HG02885 (cell line): ENCODE measurements around the gene PDE4D.
A peak's percentile ranks its signal among the peaks of the same experiment; 100 is the strongest.

Source experiments
- ATAC-seq: cut with Tn5 transposase; IDR thresholded peaks from one replicate; pipeline ENCODE4 v1.9.1; 2021; ENCODE audit warnings: mild to moderate bottlenecking; ENCODE audit not compliant: unreplicated experiment, poor library complexity

PDE4D gene

GRCh38 chr5:59569158-59569557, 324.4 kb downstream of the PDE4D start:
- ATAC-seq = no peak

GRCh38 chr5:59568161-59568560, 325.4 kb downstream of the PDE4D start:
- ATAC-seq = no peak

GRCh38 chr5:59565551-59565950, 328.0 kb downstream of the PDE4D start:
- no peak for ATAC-seq

- no peak for ATAC-seq
Observed at GRCh38 chr5:59564895-59565294, 328.6 kb downstream of the PDE4D start.

GRCh38 chr5:59562756-59563389, 330.7 kb downstream of the PDE4D start:
- ATAC-seq = peak; percentile 96

- ATAC-seq = no peak
Observed at GRCh38 chr5:59560553-59560952, 333.0 kb downstream of the PDE4D start.

GRCh38 chr5:59559847-59560246, 333.7 kb downstream of the PDE4D start:
- ATAC-seq = no peak

- ATAC-seq = no peak
Observed at GRCh38 chr5:59559323-59559722, 334.2 kb downstream of the PDE4D start.

GRCh38 chr5:59558501-59558900, 335.0 kb downstream of the PDE4D start:
- ATAC-seq = no peak

GRCh38 chr5:59557572-59557971, 336.0 kb downstream of the PDE4D start:
- no peak for ATAC-seq

GRCh38 chr5:59555596-59555995, 337.9 kb downstream of the PDE4D start:
- ATAC-seq = no peak

GRCh38 chr5:59554501-59554900, 339.0 kb downstream of the PDE4D start:
- no peak for ATAC-seq

GRCh38 chr5:59553992-59554391, 339.5 kb downstream of the PDE4D start:
- no peak for ATAC-seq

- no peak for ATAC-seq
Observed at GRCh38 chr5:59548807-59549357, 344.6 kb downstream of the PDE4D start.

- ATAC-seq = no peak
Observed at GRCh38 chr5:59547731-59548130, 345.8 kb downstream of the PDE4D start.

- ATAC-seq = no peak
Observed at GRCh38 chr5:59544573-59544972, 349.0 kb downstream of the PDE4D start.

- no peak for ATAC-seq
Observed at GRCh38 chr5:59543821-59544442, 349.6 kb downstream of the PDE4D start.

GRCh38 chr5:59542851-59543820, 350.4 kb downstream of the PDE4D start:
- no peak for ATAC-seq

- ATAC-seq = no peak
Observed at GRCh38 chr5:59542306-59542705, 351.2 kb downstream of the PDE4D start.

- ATAC-seq = no peak
Observed at GRCh38 chr5:59540366-59540765, 353.2 kb downstream of the PDE4D start.

- ATAC-seq = no peak
Observed at GRCh38 chr5:59538750-59539121, 354.8 kb downstream of the PDE4D start.
